BJ (cell line): ENCODE results near the gene RPS15. TPM values are rescaled to one million over a fixed set of nuclear protein-coding genes. Genes with fewer than 3 reads are reported as not detected.

Experiments
- CTCF ChIA-PET: fragments of 350-600 bp; formaldehyde crosslinking; extraction: SDS; loops from one replicate; lab custom pipeline; 2021; ENCODE audit warnings: antibody characterized with exemption, inconsistent platforms; lab: Yijun Ruan, JAX
- POLR2A ChIA-PET: fragments of 300-600 bp; sonication (Branson Sonifier 250); formaldehyde crosslinking; extraction: SDS; loops from one replicate; lab custom pipeline; 2021; ENCODE audit warnings: antibody characterized with exemption; lab: Charles Lee
- DNase-seq: peaks from one replicate; pipeline ENCODE4 v3.0.0-alpha.2; 2011; ENCODE audit warnings: low read depth
- H3K27me3 ChIP-seq: 2 replicates; pipeline ENCODE4 v1.6.0; 2011; ENCODE audit warnings: low read length; ENCODE audit not compliant: control insufficient read depth, insufficient read depth
- H3K36me3 ChIP-seq: 2 replicates; pipeline ENCODE4 v1.5.1; 2011; ENCODE audit warnings: low read length; ENCODE audit not compliant: control insufficient read depth, insufficient read depth
- H3K4me3 ChIP-seq: 2 replicates; pipeline ENCODE4 v1.5.1; 2011; ENCODE audit warnings: low read depth, mild to moderate bottlenecking, control low read depth, low read length
- polyA plus RNA-seq: library from polyadenylated mRNA; depleted of rRNA; stranded (reverse); fragments of >200 nt; gene quantifications from 2 replicates; pipeline ENCODE4 v1.2.3, GENCODE V29; 2011
- TF ChIP-seq, protein P1 (sequence below): IDR thresholded peaks from 2 replicates; pipeline ENCODE4 v1.5.1; 2011; ENCODE audit warnings: low read depth, mild to moderate bottlenecking, control low read depth, inconsistent platforms, low read length, moderate library complexity; ENCODE audit not compliant: insufficient read depth

Gene RPS15
- polyA plus RNA-seq, 1 experiment = 1,597 TPM

DNA sequence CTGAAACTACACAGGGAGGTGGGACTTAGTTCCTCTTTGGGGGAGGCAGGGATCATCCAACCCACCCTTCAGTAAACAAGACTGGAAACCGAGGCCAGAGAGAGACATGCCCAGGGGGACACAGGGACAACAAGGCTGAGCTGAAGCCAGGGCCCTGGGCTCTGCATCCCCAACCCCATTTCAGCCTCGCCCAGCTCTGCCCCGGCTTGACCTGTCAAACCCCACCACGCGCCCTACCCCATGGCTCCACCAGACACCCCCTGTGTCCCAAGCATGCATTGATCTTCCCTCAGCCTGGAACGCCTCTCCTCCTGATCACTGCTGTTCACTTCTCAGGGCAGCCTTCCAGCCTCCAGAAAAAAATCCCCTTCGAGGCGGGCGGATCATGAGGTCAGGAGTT is 9.7 kb downstream of the RPS15 start:
- Histone ChIP-seq H3K27me3 (peaks cover 34% of the 10 kb centered on the region), H3K4me3 (no peak overlapping the region), H3K36me3 (no peaks in the 10 kb centered on the region; the same call in 1 of the 2 replicates)
- POLR2A ChIA-PET = no interaction called here
- no peak for DNase-seq
- TF ChIP-seq, protein P1, sequence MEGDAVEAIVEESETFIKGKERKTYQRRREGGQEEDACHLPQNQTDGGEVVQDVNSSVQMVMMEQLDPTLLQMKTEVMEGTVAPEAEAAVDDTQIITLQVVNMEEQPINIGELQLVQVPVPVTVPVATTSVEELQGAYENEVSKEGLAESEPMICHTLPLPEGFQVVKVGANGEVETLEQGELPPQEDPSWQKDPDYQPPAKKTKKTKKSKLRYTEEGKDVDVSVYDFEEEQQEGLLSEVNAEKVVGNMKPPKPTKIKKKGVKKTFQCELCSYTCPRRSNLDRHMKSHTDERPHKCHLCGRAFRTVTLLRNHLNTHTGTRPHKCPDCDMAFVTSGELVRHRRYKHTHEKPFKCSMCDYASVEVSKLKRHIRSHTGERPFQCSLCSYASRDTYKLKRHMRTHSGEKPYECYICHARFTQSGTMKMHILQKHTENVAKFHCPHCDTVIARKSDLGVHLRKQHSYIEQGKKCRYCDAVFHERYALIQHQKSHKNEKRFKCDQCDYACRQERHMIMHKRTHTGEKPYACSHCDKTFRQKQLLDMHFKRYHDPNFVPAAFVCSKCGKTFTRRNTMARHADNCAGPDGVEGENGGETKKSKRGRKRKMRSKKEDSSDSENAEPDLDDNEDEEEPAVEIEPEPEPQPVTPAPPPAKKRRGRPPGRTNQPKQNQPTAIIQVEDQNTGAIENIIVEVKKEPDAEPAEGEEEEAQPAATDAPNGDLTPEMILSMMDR = no peak
- CTCF ChIA-PET = interaction anchor here (1.5 kb wide), 1 partner anchor 34 kb away, joined by 4 read pairs; no protein-coding TSS in a partner anchor

DNA sequence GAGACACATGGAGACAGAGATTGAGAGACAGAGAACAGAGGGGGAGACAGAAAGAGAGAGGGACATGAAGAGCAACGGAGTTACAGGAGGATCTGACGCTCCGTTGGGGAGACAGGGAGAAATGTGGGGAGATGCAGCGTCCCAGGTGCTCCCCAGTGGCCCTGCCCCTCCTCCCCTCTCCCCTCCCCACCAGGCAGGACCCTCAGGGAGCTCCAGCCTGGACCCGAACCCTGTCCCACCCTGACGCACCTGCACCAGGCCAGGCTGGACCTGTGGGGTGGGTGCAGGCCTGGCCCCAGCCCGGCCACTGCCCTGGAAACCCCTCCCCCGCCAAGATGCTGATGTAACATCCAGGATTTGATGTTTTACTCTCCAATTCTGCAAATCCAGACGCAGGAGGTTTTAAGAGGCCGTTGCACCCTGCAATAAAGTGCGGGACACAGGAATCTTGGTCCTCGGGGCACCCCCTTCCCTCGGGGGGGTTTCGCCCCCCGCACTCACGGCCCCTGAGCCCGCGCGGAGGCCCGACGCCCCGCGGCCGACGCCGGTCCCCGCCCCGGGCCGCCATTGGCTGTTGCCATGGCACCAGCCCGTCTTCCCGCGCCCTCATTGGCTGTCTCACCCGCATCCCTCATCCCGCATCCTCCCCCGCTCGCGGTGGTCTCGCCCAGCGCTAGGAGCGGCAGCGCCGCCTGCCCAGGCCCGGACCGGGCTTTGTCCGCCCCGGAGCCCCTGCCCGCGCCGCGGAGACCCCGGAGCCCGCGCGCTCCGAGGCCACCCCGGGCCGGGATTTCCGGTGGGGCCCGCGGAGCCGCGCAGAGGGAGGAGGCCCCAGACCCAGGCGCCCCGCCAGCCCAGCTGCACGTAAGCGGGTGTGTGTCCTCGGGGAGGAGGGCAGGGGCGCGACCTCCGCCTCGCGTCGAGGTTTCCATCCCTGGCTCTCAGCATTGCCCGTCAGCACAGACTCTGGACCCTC is 11.6 kb downstream of the RPS15 start, which contains the start of gene APC2:
TSS of gene APC2 (plus strand) at position 655 of the 976 bp plus-strand sequence. CDS start 2,881 bp downstream, outside the sequence.
- no peak for DNase-seq
- CTCF ChIA-PET = interaction anchor here (1.5 kb wide), 1 partner anchor 36 kb away, joined by 4 read pairs; no protein-coding TSS in a partner anchor

DNA sequence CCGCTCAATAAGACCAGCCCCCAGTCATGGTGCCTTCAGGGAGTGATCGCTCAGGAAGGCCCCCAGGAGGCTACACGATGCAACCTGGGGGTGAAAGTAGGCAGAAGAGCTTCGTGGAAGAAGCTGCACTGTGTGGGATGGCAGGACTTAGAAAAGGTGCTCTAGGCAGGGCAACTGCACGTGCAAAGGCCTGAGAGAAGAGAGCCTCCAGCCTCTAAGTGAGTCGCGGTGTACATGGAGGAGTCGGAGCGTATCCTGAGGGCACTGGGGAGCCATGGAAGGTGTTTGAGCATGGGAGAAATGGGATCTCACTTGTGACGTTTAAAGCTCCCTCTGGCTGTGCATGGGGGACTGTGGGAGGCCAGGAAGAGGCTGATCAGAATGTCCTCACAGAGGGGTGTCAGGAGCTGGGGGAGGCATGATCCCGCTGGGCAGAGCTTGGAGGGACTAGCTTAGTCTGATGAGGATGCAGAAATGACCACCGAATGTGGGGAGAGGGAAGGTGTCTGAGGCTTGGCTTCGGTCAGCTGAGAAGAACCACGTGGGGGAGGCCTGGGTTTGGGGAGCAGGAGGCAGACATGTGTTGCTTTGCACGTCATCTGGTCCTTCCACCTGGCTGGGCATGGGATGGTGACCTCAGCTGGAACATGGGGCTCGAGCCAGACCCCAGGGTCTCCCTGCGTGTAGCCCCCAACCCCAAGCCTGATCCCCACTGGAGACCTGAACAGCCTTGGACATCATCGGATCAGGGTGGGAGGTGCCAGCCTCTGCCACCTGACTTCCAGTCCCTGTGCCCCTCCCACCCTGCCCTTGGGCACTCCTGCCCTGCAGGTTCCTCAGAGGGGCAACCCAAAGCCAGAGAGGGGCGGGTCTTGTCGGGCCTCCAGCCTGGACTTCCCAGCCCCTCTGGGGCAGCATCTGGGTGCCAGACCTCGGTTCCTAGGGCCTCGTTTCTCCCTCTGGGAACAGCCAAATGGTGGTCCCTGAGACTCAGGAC is 12.8 kb downstream of the RPS15 start:
- TF ChIP-seq, protein P1 = no peak
- H3K36me3 ChIP-seq = no peaks in the 10 kb centered on the region
- DNase-seq = no peak
- ChIA-PET CTCF (no interaction called here), POLR2A (no interaction called here)
- peaks cover 35% of the 10 kb centered on the region for H3K27me3 ChIP-seq
- no peak overlapping the region for H3K4me3 ChIP-seq

More for the DNA sequence above, 11.6 kb downstream of the RPS15 start, which contains the start of gene APC2:
- H3K36me3 ChIP-seq = no peaks in the 10 kb centered on the region
- H3K27me3 ChIP-seq = peaks cover 34% of the 10 kb centered on the region
- H3K4me3 ChIP-seq = peak within 1 kb of the TSS; percentile 17; the same call in 1 of the 2 replicates
- POLR2A ChIA-PET = no interaction called here
- TF ChIP-seq, protein P1 = no peak

DNA sequence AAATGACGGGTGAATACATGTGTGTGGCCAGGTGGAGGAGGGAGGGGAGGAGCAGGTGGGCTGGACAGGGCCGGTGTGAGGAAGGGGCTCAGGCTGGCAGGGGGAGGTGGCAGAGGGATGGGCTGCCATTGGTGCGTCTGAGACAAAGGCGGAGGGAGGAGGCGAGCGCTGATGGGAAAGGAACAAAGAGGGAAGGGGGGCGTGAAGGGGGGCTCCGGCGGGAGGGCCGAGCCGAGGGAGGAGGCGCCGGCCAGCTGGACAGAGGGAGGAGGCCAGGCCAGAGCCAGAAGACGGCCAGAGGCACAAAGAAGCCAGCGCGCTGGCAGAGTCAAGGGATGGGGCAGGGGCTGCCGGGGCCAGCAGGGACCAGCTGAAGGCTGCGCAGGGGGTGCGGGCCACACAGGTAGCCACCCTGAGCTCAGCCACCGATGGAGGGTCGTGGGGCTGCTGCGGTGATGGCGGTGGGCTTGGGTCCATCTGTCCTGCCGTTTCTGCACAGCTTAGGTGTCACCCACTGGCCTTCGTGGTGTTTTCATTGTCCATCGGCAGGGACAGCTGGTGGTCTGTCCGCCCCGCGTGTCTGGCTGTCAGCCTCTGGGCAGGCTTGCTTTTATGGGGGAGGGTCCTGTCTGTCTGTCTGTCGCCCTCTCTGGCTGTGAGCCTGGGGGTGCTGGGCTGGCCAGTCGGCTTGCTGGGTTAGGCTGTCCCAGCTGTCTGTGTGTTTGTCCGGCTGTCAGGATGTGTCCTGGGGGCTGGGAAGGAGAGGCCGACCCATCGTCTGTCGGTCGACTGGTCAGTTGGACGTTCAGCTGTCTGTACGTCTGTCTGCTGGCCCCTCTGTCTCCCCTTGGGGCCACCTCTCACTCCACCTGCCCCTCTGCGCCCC is 14.0 kb downstream of the RPS15 start:
- Histone ChIP-seq H3K36me3 (no peaks in the 10 kb centered on the region), H3K4me3 (no peak overlapping the region), H3K27me3 (peaks cover 32% of the 10 kb centered on the region)
- no peak for DNase-seq
- POLR2A ChIA-PET = no interaction called here
- TF ChIP-seq, protein P1 = no peak
- CTCF ChIA-PET = interaction anchor here (0.6 to 1.4 kb wide), 4 partner anchors 64 to 374 kb away, joined by 3 read pairs; no protein-coding TSS in a partner anchor
